WTC11 (cell line): ENCODE measurements around the gene MON1A. TPM values are rescaled to one million over a fixed set of nuclear protein-coding genes. Genes with fewer than 3 reads are reported as not detected.

Experiments
- AFF4 ChIP-seq: sonication (generic); formaldehyde crosslinking; IDR thresholded peaks from 2 replicates; pipeline ENCODE4 v1.8.1; 2023; ENCODE audit warnings: mild to moderate bottlenecking, missing genetic modification reagents, borderline replicate concordance
- ELF4 ChIP-seq: sonication (generic); formaldehyde crosslinking; IDR thresholded peaks from 2 replicates; pipeline ENCODE4 v1.8.1; 2022; ENCODE audit warnings: low read depth, mild to moderate bottlenecking, moderate library complexity, missing genetic modification reagents
- ERG ChIP-seq: fragments of 250-450 bp; sonication (Bioruptor Pico); IDR thresholded peaks from 2 replicates; pipeline ENCODE4 v1.8.0; 2021; ENCODE audit warnings: mild to moderate bottlenecking
- ESRRA ChIP-seq: sonication (generic); formaldehyde crosslinking; IDR thresholded peaks from 2 replicates; pipeline ENCODE4 v1.8.1; 2022; ENCODE audit warnings: mild to moderate bottlenecking, missing genetic modification reagents, borderline replicate concordance
- ETV6 ChIP-seq: sonication (generic); formaldehyde crosslinking; IDR thresholded peaks from 2 replicates; pipeline ENCODE4 v1.8.1; 2022; ENCODE audit warnings: mild to moderate bottlenecking, missing genetic modification reagents
- FOXP1 ChIP-seq: sonication (generic); formaldehyde crosslinking; IDR thresholded peaks from 2 replicates; pipeline ENCODE4 v1.8.0; 2022; ENCODE audit warnings: missing genetic modification reagents, mild to moderate bottlenecking, moderate library complexity, borderline replicate concordance
- GABPB1 ChIP-seq: sonication (generic); formaldehyde crosslinking; IDR thresholded peaks from 2 replicates; pipeline ENCODE4 v1.8.1; 2023; ENCODE audit warnings: mild to moderate bottlenecking, missing genetic modification reagents
- JUN ChIP-seq: sonication (generic); formaldehyde crosslinking; IDR thresholded peaks from 2 replicates; pipeline ENCODE4 v1.8.0; 2023; ENCODE audit warnings: mild to moderate bottlenecking, missing genetic modification reagents
- NFE2L1 ChIP-seq: sonication (generic); formaldehyde crosslinking; IDR thresholded peaks from 2 replicates; pipeline ENCODE4 v1.8.1; 2023; ENCODE audit warnings: missing genetic modification reagents
- NR3C1 ChIP-seq: sonication (generic); formaldehyde crosslinking; conservative IDR thresholded peaks from 2 replicates; pipeline ENCODE4 v1.8.1; 2023; ENCODE audit warnings: low read depth, mild to moderate bottlenecking, missing genetic modification reagents
- OVOL2 ChIP-seq: fragments of 250-450 bp; sonication (Bioruptor Pico); IDR thresholded peaks from 2 replicates; pipeline ENCODE4 v1.9.0; 2021; ENCODE audit warnings: mild to moderate bottlenecking, borderline replicate concordance
- PREB ChIP-seq: sonication (generic); formaldehyde crosslinking; IDR thresholded peaks from 2 replicates; pipeline ENCODE4 v1.8.1; 2022; ENCODE audit warnings: mild to moderate bottlenecking, missing genetic modification reagents, moderate library complexity, borderline replicate concordance
- PRRX2 ChIP-seq: fragments of 250-450 bp; sonication (Bioruptor Pico); IDR thresholded peaks from 2 replicates; pipeline ENCODE4 v1.8.0; 2021; ENCODE audit warnings: mild to moderate bottlenecking
- RORB ChIP-seq: fragments of 250-450 bp; sonication (Bioruptor Pico); IDR thresholded peaks from 2 replicates; pipeline ENCODE4 v1.9.0; 2021; ENCODE audit warnings: mild to moderate bottlenecking
- SMAD3 ChIP-seq: sonication (generic); formaldehyde crosslinking; IDR thresholded peaks from 2 replicates; pipeline ENCODE4 v1.8.0; 2022; ENCODE audit warnings: missing genetic modification reagents, mild to moderate bottlenecking, borderline replicate concordance
- TEAD4 ChIP-seq: sonication (generic); formaldehyde crosslinking; IDR thresholded peaks from 2 replicates; pipeline ENCODE4 v1.8.0; 2022; ENCODE audit warnings: mild to moderate bottlenecking, missing genetic modification reagents
- TP53 ChIP-seq: sonication (generic); formaldehyde crosslinking; IDR thresholded peaks from 2 replicates; pipeline ENCODE4 v1.8.1; 2023; ENCODE audit warnings: mild to moderate bottlenecking, missing genetic modification reagents
- ZNF121 ChIP-seq: sonication (generic); formaldehyde crosslinking; IDR thresholded peaks from 2 replicates; pipeline ENCODE4 v1.8.0; 2023; ENCODE audit warnings: missing genetic modification reagents
- ZNF138 ChIP-seq: sonication (generic); formaldehyde crosslinking; conservative IDR thresholded peaks from 2 replicates; pipeline ENCODE4 v1.8.1; 2022; ENCODE audit warnings: mild to moderate bottlenecking, moderate library complexity, missing genetic modification reagents
- ZNF263 ChIP-seq: sonication (generic); formaldehyde crosslinking; IDR thresholded peaks from 2 replicates; pipeline ENCODE4 v1.8.1; 2022; ENCODE audit warnings: low read depth, mild to moderate bottlenecking, moderate library complexity, missing genetic modification reagents
- ZNF396 ChIP-seq: fragments of 250-450 bp; sonication (Bioruptor Pico); IDR thresholded peaks from 2 replicates; pipeline ENCODE4 v1.8.0; 2021; ENCODE audit warnings: mild to moderate bottlenecking, moderate library complexity, borderline replicate concordance
- total RNA-seq: library from RNA; stranded (reverse); gene quantifications from 3 replicates; pipeline ENCODE4 v1.2.3, GENCODE V29; 2021
- TF ChIP-seq, protein P1 (sequence below): sonication (generic); formaldehyde crosslinking; IDR thresholded peaks from 2 replicates; pipeline ENCODE4 v1.8.1; 2023; ENCODE audit warnings: mild to moderate bottlenecking, moderate library complexity, missing genetic modification reagents
- TF ChIP-seq, protein P2 (sequence below): fragments of 250-450 bp; sonication (Bioruptor Pico); conservative IDR thresholded peaks from 2 replicates; pipeline ENCODE4 v1.9.0; 2021; ENCODE audit warnings: mild to moderate bottlenecking
- TF ChIP-seq, protein P3 (sequence below): fragments of 250-450 bp; sonication (Bioruptor Pico); IDR thresholded peaks from 2 replicates; pipeline ENCODE4 v1.9.0; 2021; ENCODE audit warnings: moderate library complexity, mild to moderate bottlenecking, inconsistent platforms, borderline replicate concordance
- TF ChIP-seq, protein P4 (sequence below): fragments of 250-450 bp; sonication (Bioruptor Pico); IDR thresholded peaks from 2 replicates; pipeline ENCODE4 v1.9.0; 2021; ENCODE audit warnings: mild to moderate bottlenecking
- TF ChIP-seq, protein P5 (sequence below): sonication (generic); formaldehyde crosslinking; IDR thresholded peaks from 2 replicates; pipeline ENCODE4 v1.8.1; 2023; ENCODE audit warnings: mild to moderate bottlenecking, missing genetic modification reagents

Gene MON1A
- total RNA-seq, 1 experiment from 2014 or later = 8.6 TPM

- TF ChIP-seq PREB = no peak
- TF ChIP-seq, protein P1, sequence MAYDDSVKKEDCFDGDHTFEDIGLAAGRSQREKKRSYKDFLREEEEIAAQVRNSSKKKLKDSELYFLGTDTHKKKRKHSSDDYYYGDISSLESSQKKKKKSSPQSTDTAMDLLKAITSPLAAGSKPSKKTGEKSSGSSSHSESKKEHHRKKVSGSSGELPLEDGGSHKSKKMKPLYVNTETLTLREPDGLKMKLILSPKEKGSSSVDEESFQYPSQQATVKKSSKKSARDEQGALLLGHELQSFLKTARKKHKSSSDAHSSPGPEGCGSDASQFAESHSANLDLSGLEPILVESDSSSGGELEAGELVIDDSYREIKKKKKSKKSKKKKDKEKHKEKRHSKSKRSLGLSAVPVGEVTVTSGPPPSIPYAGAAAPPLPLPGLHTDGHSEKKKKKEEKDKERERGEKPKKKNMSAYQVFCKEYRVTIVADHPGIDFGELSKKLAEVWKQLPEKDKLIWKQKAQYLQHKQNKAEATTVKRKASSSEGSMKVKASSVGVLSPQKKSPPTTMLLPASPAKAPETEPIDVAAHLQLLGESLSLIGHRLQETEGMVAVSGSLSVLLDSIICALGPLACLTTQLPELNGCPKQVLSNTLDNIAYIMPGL = peak; percentile 87; the same call in 1 of the 2 replicates
- no peak for TF ChIP-seq AFF4
- 0 out of 2 replicates have a peak, but pooled peaks have one; percentile 21 for TF ChIP-seq ESRRA (CRISPR knock-in tag)
- no peak for TF ChIP-seq ETV6
- no peak for TF ChIP-seq OVOL2 (CRISPR knock-in tag)
- TF ChIP-seq, protein P2, sequence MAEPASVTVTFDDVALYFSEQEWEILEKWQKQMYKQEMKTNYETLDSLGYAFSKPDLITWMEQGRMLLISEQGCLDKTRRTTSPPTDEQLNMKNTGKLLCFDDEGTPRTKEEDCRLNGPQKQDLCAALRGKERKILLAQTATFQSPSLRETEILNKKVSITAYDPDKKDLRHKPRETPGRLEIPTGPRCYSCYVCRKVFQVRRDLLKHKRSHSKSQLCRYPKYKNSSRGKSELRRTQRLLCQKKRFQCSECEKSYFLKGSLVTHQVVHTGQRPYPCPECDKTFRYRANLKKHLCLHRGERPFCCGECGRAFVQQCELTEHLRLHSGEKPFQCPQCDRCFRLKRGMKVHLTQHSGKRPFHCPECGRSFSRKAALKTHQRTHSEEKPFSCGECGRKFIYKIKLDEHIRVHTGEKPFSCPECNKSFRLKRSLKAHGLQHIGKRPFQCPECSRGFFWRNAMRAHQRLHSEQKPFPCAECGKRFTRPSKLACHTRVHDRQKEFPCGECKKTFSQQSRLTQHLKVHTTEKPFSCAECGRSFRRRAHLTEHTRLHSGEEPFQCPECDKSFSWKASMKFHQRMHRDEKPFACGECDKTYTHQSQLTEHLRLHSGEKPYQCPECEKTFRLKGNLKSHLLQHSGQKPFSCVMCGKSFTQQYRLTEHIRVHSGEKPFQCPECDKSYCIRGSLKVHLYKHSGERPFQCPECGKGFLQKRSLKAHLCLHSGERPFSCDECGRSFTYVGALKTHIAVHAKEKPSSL (CRISPR knock-in tag) = no peak
- no peak for TF ChIP-seq ERG (CRISPR knock-in tag)
- no peak for TF ChIP-seq ZNF396 (CRISPR knock-in tag)
- no peak for TF ChIP-seq ZNF138 (CRISPR knock-in tag)
- TF ChIP-seq, protein P3, sequence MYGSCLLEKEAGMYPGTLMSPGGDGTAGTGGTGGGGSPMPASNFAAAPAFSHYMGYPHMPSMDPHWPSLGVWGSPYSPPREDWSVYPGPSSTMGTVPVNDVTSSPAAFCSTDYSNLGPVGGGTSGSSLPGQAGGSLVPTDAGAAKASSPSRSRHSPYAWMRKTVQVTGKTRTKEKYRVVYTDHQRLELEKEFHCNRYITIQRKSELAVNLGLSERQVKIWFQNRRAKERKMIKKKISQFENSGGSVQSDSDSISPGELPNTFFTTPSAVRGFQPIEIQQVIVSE (CRISPR knock-in tag) = no peak
- no peak for TF ChIP-seq TP53 (CRISPR knock-in tag)
- TF ChIP-seq SMAD3 (CRISPR knock-in tag) = no peak
- no peak for TF ChIP-seq ZNF121 (CRISPR knock-in tag)
- TF ChIP-seq, protein P4, sequence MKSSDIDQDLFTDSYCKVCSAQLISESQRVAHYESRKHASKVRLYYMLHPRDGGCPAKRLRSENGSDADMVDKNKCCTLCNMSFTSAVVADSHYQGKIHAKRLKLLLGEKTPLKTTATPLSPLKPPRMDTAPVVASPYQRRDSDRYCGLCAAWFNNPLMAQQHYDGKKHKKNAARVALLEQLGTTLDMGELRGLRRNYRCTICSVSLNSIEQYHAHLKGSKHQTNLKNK (CRISPR knock-in tag) = no peak
- no peak for TF ChIP-seq RORB (CRISPR knock-in tag)
- no peak for TF ChIP-seq NFE2L1 (CRISPR knock-in tag)
- no peak for TF ChIP-seq ZNF263 (CRISPR knock-in tag)
- 0 out of 2 replicates have a peak, but pooled peaks have one; percentile 49 for TF ChIP-seq ELF4 (CRISPR knock-in tag)
- no peak for TF ChIP-seq TEAD4 (CRISPR knock-in tag)
- 0 out of 2 replicates have a peak, but pooled peaks have one; percentile 23 for TF ChIP-seq FOXP1 (CRISPR knock-in tag)
- TF ChIP-seq JUN = no peak
- peak; percentile 96 for TF ChIP-seq GABPB1
- TF ChIP-seq PRRX2 (CRISPR knock-in tag) = no peak
- TF ChIP-seq, protein P5, sequence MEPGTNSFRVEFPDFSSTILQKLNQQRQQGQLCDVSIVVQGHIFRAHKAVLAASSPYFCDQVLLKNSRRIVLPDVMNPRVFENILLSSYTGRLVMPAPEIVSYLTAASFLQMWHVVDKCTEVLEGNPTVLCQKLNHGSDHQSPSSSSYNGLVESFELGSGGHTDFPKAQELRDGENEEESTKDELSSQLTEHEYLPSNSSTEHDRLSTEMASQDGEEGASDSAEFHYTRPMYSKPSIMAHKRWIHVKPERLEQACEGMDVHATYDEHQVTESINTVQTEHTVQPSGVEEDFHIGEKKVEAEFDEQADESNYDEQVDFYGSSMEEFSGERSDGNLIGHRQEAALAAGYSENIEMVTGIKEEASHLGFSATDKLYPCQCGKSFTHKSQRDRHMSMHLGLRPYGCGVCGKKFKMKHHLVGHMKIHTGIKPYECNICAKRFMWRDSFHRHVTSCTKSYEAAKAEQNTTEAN (CRISPR knock-in tag) = 0 out of 2 replicates have a peak, but pooled peaks have one; percentile 57
- TF ChIP-seq NR3C1 (CRISPR knock-in tag) = no peak
These were observed at the start of gene MON1A (continued) for GRCh38 chr3:49929291-49930167.
